HEK293T (cell line): ENCODE results near the gene LRRC8B.

Experiments
- BHLHE40 ChIP-seq: fragments of 450-650 bp; IDR thresholded peaks from 2 replicates; pipeline ENCODE4 v1.6.1; 2016; ENCODE audit warnings: mild to moderate bottlenecking, moderate library complexity, borderline replicate concordance
- CTBP1 ChIP-seq: fragments of 450-650 bp; IDR thresholded peaks from 2 replicates; pipeline ENCODE4 v1.6.1; 2016; ENCODE audit warnings: borderline replicate concordance

GRCh38 chr1:89547563-89548116, 23.0 kb downstream of the LRRC8B start:
- TF ChIP-seq BHLHE40 (no peak), CTBP1 (no peak)
